ENCODE data around the gene PPP1R9B. TPM values are rescaled to one million over a fixed set of nuclear protein-coding genes. Genes with fewer than 3 reads are reported as not detected.

PPP1R9B gene
- total RNA-seq, 1 donor from 2014 or later = 26.3 TPM

DNA sequence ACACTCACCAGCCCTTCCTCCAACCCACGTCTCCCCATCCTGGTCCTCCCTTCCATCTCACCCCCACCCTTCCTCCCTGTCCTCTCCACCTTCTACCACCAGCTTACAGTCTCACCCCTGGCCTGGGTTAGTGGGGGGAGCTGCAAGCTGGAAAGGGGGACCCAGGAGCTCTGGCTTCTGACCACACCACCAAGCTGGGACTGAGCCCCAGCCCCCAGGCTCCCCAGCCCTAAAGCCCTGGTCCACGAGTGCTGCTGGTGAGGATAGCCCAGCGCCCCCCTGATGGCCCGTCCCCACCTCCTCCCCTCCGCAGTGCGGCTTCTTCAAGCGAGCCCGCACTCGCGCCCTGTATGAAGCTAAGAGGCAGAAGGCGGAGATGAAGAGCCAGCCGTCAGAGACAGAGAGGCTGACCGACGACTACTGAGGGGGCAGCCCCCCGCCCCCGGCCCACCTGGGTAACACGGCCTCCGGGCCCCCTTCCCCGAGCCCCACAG lies 62.5 kb downstream of the PPP1R9B start:
- ATAC-seq = peak; percentile 12

DNA sequence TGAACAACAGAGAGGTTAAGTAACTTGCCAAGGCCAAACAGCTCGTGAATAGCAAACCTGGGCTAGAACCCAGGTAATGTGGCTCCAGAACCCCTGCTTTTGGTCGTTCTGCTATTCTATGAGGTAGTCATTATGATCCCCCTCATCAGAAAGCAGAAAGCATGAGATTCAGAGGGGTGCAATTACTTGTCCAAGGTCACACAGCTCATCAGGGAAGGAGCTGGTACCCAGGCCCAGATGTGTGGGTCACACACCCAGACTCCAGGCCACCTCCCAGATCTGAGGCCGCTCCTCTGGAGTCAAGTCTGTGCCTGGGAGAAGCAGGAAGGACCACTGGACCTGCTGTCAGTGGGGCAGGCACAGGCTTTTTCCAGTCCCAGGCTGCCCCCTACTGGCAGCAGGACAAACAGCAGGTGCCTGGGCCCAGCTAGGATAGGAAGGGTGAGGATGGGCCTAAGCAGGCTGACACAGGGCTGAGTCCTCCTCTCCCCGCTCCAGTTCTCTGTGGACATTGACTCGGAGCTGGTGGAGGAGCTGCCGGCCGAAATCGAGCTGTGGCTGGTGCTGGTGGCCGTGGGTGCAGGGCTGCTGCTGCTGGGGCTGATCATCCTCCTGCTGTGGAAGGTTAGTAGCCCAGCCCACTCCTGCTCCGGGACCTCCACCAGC lies 63.1 kb downstream of the PPP1R9B start:
- peak; percentile 80 for ATAC-seq

Other genes starting within 250 kb of the PPP1R9B start
- 0.52 TPM for gene DLX4, start 181.5 kb downstream of the PPP1R9B start, total RNA-seq
- gene DLX3, start 155.5 kb downstream of the PPP1R9B start, total RNA-seq = 4.0 TPM
- 83.1 TPM for gene ITGA3, start 94.6 kb downstream of the PPP1R9B start, total RNA-seq
- gene PDK2, start 55.3 kb downstream of the PPP1R9B start, total RNA-seq = 13.6 TPM
- gene SAMD14, start 20.5 kb downstream of the PPP1R9B start, total RNA-seq = 0.16 TPM
- gene SGCA, start 15.3 kb upstream of the PPP1R9B start, total RNA-seq = 0.64 TPM
- gene COL1A1, start 51.0 kb upstream of the PPP1R9B start, total RNA-seq = 42.7 TPM
- gene TMEM92, start 123.8 kb upstream of the PPP1R9B start, total RNA-seq = 0.88 TPM
- gene XYLT2, start 195.4 kb upstream of the PPP1R9B start, total RNA-seq = 10.8 TPM
- gene MRPL27, start 222.5 kb upstream of the PPP1R9B start, total RNA-seq = 64.7 TPM
- 2.4 TPM for gene EME1, start 222.6 kb upstream of the PPP1R9B start, total RNA-seq
- gene LRRC59, start 246.8 kb upstream of the PPP1R9B start, total RNA-seq = 68.2 TPM

Data from esophagus mucosa (tissue), 1 donor.